Measurements from ENCODE around the gene MAIP1. TPM values are rescaled to one million over a fixed set of nuclear protein-coding genes. Genes with fewer than 3 reads are reported as not detected.
"Not testable (repeated sequence)": the region's sequence is repeated elsewhere in the genome, so short reads cannot be mapped to it uniquely, and the experiment has no call there.

Gene MAIP1
- 20.1 TPM for polyA plus RNA-seq (2012; ENCODE audit: missing spikeins)

GRCh38 chr2:199955339-199956061 lies at the start of gene MAIP1, which contains the start of gene TYW5:
Gene MAIP1 (plus strand): TSS chr2:199955582. CDS start chr2:199955799, 217 bp downstream.
Gene TYW5 (minus strand): TSS chr2:199955491. CDS start chr2:199955470, 21 bp downstream.
- FAIRE-seq (peak; percentile 91), DNase-seq (ENCODE audit: insufficient read length) (peak; percentile 77)
- peak; percentile 91 for TF ChIP-seq TAF1 (IDR thresholded peaks at IDR 0.05; ENCODE audit: borderline replicate concordance, low read depth, low read length)
- peak; percentile 90 for TF ChIP-seq POLR2AphosphoS5 (IDR thresholded peaks at IDR 0.05; ENCODE audit: low read depth, low read length)
- peak; percentile 90 for TF ChIP-seq POLR2A (IDR thresholded peaks at IDR 0.05; ENCODE audit: low read depth, low read length)

- no peak for TF ChIP-seq TAF1 (IDR thresholded peaks at IDR 0.05; ENCODE audit: borderline replicate concordance, low read depth, low read length)
- no peak for TF ChIP-seq POLR2AphosphoS5 (IDR thresholded peaks at IDR 0.05; ENCODE audit: low read depth, low read length)
- TF ChIP-seq POLR2A (IDR thresholded peaks at IDR 0.05; ENCODE audit: low read depth, low read length) = no peak
- FAIRE-seq = peak; percentile 21
- DNase-seq (ENCODE audit: insufficient read length) = no peak
Measured at GRCh38 chr2:199907008-199907714, 48.2 kb upstream of the MAIP1 start.

- TF ChIP-seq POLR2AphosphoS5 (IDR thresholded peaks at IDR 0.05; ENCODE audit: low read depth, low read length) (peak; percentile 13; the same call in 1 of the 2 replicates), TAF1 (IDR thresholded peaks at IDR 0.05; ENCODE audit: borderline replicate concordance, low read depth, low read length) (no peak), POLR2A (IDR thresholded peaks at IDR 0.05; ENCODE audit: low read depth, low read length) (no peak)
- DNase-seq (ENCODE audit: insufficient read length) (no peak), FAIRE-seq (no peak)
Measured at GRCh38 chr2:199910338-199911051, 44.9 kb upstream of the MAIP1 start.

- DNase-seq (ENCODE audit: insufficient read length) (peak; percentile 71), FAIRE-seq (peak; percentile 97)
- TF ChIP-seq POLR2AphosphoS5 (IDR thresholded peaks at IDR 0.05; ENCODE audit: low read depth, low read length) (peak; percentile 69; the same call in 1 of the 2 replicates), TAF1 (IDR thresholded peaks at IDR 0.05; ENCODE audit: borderline replicate concordance, low read depth, low read length) (no peak), POLR2A (IDR thresholded peaks at IDR 0.05; ENCODE audit: low read depth, low read length) (peak; percentile 85; the same call in 1 of the 2 replicates)
Measured at GRCh38 chr2:199911052-199911876, 44.1 kb upstream of the MAIP1 start, which contains the start of gene C2orf69. Gene C2orf69 (plus strand): TSS chr2:199911293. CDS start chr2:199911439, 146 bp downstream.

GRCh38 chr2:199911877-199912161 lies 43.6 kb upstream of the MAIP1 start:
- peak; percentile 2 for DNase-seq (ENCODE audit: insufficient read length)
- no peak for FAIRE-seq
- TF ChIP-seq POLR2AphosphoS5 (IDR thresholded peaks at IDR 0.05; ENCODE audit: low read depth, low read length) = no peak
- TF ChIP-seq TAF1 (IDR thresholded peaks at IDR 0.05; ENCODE audit: borderline replicate concordance, low read depth, low read length) = no peak
- TF ChIP-seq POLR2A (IDR thresholded peaks at IDR 0.05; ENCODE audit: low read depth, low read length) = no peak

GRCh38 chr2:199912553-199913114 lies 42.7 kb upstream of the MAIP1 start:
- DNase-seq (ENCODE audit: insufficient read length); FAIRE-seq: not testable (repeated sequence)

- FAIRE-seq (no peak), DNase-seq (ENCODE audit: insufficient read length) (no peak)
- TF ChIP-seq TAF1 (IDR thresholded peaks at IDR 0.05; ENCODE audit: borderline replicate concordance, low read depth, low read length) = no peak
- no peak for TF ChIP-seq POLR2AphosphoS5 (IDR thresholded peaks at IDR 0.05; ENCODE audit: low read depth, low read length)
- no peak for TF ChIP-seq POLR2A (IDR thresholded peaks at IDR 0.05; ENCODE audit: low read depth, low read length)
Measured at GRCh38 chr2:199914372-199914958, 40.9 kb upstream of the MAIP1 start.

- DNase-seq (ENCODE audit: insufficient read length) (no peak), FAIRE-seq (no peak)
- TF ChIP-seq POLR2A (IDR thresholded peaks at IDR 0.05; ENCODE audit: low read depth, low read length) (no peak), POLR2AphosphoS5 (IDR thresholded peaks at IDR 0.05; ENCODE audit: low read depth, low read length) (no peak), TAF1 (IDR thresholded peaks at IDR 0.05; ENCODE audit: borderline replicate concordance, low read depth, low read length) (no peak)
Measured at GRCh38 chr2:199916980-199917379, 38.4 kb upstream of the MAIP1 start.

GRCh38 chr2:199922856-199923255 lies 32.5 kb upstream of the MAIP1 start:
- no peak for FAIRE-seq

GRCh38 chr2:199923924-199924323 lies 31.5 kb upstream of the MAIP1 start:
- TF ChIP-seq POLR2A (IDR thresholded peaks at IDR 0.05; ENCODE audit: low read depth, low read length) = no peak
- no peak for TF ChIP-seq POLR2AphosphoS5 (IDR thresholded peaks at IDR 0.05; ENCODE audit: low read depth, low read length)
- no peak for TF ChIP-seq TAF1 (IDR thresholded peaks at IDR 0.05; ENCODE audit: borderline replicate concordance, low read depth, low read length)
- DNase-seq (ENCODE audit: insufficient read length) = no peak
- FAIRE-seq = no peak

More at GRCh38 chr2:199922856-199923255, 32.5 kb upstream of the MAIP1 start:
- TF ChIP-seq POLR2AphosphoS5 (IDR thresholded peaks at IDR 0.05; ENCODE audit: low read depth, low read length) (no peak), POLR2A (IDR thresholded peaks at IDR 0.05; ENCODE audit: low read depth, low read length) (no peak), TAF1 (IDR thresholded peaks at IDR 0.05; ENCODE audit: borderline replicate concordance, low read depth, low read length) (no peak)
- DNase-seq (ENCODE audit: insufficient read length) = no peak

Data from GM12892 (cell line).